ELR (cell line): ENCODE data around the gene FZR1.

Source experiments
- DNase-seq: peaks from one replicate; pipeline ENCODE4 v3.0.0-alpha.2; 2015; ENCODE audit warnings: low read depth

Gene FZR1

GRCh38 chr19:3474010-3474409, 32.1 kb upstream of the FZR1 start:
- no peak for DNase-seq

GRCh38 chr19:3474614-3475013, 31.5 kb upstream of the FZR1 start:
- DNase-seq: no peak

DNA sequence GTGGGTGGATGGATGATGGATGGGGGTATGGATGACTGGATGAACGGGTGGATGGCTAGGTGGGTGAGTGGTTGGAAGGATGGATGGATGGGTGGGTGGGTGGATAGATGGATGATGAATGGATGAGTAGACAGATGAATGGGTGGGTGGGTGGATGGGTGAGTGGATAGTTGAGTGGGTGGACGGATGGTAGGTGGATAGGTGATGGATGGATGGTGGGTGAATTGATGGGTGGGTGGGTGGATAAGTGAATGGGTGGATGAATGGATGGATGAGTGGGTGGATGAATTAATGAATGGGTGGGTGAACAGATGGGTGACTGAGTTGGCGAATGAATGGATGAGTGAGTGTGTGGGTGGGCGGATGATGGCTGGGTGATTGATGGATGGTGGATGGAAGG, 30.7 kb upstream of the FZR1 start:
- no peak for DNase-seq

GRCh38 chr19:3476830-3477229, 29.3 kb upstream of the FZR1 start:
- DNase-seq: no peak

GRCh38 chr19:3477506-3477905, 28.6 kb upstream of the FZR1 start:
- DNase-seq: no peak

DNA sequence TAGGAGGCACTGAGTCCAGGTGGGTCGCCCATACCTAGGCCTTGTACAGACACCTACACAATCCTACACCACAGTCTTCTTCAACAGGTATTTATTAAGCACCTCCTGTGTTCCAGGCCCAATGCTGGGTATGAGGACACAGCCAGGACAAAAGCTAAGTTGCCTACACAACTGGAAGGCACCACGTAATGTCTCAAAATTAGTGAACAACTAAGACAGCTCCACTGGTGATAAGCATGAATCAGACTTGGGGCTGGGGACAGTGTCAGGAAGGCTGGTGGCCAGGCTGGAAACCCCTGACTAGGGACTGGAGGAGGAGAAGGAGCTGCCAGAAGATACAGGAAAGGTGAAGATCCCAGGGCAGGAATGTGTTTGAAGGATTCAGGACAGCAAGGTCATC, 28.2 kb upstream of the FZR1 start:
- DNase-seq: no peak

- no peak for DNase-seq
Measured at GRCh38 chr19:3478409-3479176, 27.5 kb upstream of the FZR1 start.

- peak; percentile 63 for DNase-seq
Measured at GRCh38 chr19:3479177-3479833, 26.8 kb upstream of the FZR1 start.

- DNase-seq: peak; percentile 50
Measured at GRCh38 chr19:3479834-3480215, 26.3 kb upstream of the FZR1 start.

- no peak for DNase-seq
Measured at GRCh38 chr19:3480383-3481091, 25.6 kb upstream of the FZR1 start, which contains the start of gene SMIM24. Gene SMIM24 (minus strand): TSS chr19:3480525. CDS start chr19:3480463, 62 bp downstream.

DNA sequence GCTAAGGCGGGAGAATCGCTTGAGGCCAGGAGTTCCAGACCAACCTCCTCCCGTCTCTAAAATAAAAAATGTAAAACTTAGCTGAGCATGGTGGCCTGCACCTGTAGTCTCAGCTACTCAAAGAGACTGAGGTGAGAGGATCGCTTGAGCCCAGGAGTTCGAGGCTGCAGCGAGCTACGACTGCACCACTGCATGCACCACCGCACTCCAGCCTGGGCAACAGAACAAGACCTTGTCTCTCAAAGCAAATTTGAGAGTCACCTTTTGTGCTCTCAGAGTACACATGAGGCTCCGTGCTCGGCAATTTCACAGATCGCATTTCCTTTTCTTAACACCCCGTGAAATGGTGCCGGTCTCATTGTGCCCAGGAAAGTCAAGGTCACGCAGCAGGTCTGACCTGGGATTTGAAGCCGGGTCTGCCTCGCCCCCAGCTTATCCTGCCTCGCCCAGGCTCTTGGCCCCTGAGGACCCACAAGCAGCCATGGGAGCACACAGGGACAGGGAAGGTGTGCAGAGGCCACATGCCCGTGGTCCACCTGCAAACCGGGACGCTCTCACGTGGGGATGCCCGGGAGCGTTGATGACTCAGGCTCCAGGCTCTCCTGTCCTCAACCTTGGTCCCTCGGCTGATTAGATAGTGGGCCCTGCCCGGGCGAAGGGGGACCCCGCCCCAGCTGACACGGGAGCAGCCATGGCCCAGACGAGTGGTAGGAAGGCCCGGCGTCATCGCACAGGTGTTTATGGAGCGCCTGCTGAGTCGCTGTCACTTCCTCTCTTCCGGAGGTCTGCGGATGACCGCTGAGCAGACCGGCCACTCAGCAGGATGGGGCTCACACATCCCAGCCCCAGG, 24.6 kb upstream of the FZR1 start:
- no peak for DNase-seq

GRCh38 chr19:3482507-3483225, 23.4 kb upstream of the FZR1 start:
- DNase-seq: no peak

DNA sequence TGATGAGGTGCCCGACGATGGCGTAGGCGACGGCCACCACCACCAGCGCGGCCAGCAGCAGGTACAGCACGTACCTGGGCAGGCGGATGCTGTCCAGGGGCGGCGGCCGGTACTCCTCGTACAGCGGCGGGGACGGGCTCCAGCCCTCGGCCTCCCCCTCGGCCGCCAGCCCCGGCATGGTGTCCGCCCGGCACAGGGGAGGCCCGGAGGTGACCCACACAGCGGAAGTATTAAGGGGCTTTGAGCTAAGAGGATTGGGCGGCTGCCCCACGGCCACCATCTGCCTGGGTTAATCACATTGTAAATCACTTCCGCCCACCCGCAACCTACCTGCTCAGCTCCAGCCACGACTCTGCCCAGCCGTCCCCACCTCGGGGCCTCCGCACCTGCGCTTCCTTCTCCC, 22.9 kb upstream of the FZR1 start, which contains the start of gene SMIM44:
Gene SMIM44 (minus strand): TSS at position 216 of the 403 bp plus-strand sequence. CDS start 38 bp downstream, at position 178.
- DNase-seq: no peak

DNA sequence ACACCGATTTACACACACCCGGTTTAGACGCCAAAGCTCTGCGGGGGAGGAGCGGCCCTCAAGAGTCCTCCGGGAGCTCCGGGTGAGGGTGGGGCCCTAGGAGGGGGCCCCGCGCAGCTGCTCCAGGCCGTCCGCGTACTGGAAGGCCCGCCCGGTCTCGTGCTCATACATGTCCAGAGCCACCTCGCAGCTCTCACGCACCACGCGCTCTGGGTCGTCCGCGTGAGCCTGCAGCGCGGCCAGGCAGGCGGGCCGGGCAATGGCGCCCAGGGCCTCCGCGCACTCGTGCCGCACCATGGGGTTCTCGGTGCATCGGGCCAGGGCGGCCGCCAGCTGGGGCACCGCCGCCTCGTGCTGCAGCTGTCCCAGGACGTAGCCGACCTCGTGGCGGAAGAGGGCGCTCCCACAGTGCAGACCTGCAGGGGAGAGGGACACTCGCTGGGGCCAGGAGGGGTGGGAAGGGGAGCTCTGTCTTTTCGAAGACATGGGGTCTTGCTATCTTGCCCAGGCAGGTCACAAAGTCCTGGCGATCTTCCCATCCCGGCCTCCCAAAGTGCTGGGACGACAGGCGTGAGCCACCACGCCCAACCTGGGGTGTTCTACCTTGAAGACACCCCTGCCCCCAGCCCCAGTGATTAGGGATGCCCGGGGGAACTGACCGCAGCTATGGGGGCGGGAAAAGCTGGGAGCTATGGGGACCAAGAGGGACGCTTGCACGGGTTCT, 14.6 kb upstream of the FZR1 start:
- DNase-seq: no peak

DNA sequence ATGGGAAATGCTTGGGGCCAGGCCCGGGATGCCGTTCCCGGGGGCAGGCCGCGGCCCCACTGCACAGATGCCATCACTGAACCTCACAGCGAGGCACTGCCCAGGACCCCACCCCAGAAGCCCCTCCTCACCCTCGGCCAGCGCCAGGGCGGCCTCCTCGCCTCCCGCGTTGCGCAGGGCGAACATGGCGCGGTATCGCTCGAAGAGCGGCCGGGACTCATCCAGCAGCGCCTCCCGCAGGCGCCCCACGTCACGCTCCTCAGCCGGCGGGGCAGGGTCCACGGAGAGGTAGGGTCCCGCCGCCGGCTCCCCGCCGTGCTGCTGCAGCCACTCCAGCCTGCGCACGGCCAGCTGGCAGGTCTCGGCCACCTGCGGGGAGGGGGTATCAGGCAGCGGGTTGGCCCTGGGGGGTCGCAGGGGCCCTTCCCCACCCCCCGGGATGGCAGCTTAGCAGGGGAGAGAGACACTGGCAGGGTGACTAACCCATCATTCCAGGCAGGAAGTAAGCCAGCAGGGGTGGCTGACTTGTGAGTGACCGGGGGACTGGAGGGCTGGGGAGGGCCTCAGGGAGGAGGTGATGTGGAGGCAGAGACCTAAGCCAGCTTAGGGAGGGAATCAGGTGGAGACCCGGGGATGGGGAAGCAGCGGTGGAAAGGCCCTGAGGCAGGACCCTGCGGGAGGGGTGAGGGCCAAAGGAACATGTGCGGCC, 13.8 kb upstream of the FZR1 start:
- DNase-seq: no peak

DNA sequence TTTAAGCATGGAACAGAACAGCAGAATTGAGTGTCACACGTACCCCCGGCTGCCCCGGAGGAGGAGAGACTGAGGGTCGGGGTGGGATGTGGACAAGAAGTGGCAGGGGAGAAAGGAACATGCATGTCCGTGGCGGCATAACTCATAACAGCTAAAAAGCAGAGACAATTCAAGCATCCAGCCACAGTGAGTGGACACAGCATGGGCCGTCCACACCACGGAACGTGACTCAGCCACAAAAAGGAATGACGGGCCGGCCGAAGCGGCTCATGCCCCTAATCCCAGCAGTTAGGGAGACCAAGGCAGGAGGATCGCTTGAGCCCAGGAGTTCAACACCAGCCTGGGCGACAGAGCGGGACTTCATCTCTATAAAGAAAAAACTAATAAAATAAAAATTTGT, 13.2 kb upstream of the FZR1 start:
- no peak for DNase-seq

DNA sequence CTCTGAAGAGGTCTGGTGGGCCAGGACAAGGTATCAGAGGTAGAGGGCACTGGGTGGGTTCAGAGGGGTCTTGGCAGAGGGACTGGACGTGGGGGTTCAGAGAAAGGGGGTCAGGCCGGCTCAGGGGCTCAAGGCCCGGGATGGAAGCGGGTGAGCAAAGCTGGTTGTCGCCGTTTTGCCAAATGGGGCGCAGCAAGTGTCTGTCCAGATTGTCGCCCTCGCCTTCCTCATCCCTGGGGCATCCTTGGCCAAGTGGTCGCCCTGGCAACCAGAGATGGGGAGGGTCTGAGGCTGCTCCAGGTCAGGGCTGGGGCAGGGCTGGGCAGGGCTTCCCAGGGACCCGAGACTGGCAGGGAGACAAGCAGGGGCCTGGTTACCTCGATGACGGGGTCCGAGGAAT, 12.5 kb upstream of the FZR1 start:
- no peak for DNase-seq

DNA sequence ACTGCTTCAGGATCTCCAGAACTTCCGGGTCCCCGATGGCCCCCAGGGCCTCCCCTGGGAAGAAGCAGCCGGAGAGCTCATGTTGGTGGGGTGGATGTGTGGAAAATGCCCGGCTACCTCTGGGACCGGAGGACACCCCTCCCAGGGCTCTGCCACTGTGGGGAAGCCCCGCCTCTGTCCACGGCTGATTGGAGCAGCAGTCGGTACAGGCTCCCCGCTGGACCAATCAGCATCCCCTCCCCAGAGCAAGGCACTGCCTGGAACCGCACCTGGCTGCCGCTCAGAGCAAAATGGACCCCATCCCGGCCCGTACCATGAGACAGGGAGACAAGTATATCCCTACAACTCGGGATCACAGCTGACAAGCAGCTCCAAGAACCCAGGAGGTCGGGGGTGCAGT, 12.1 kb upstream of the FZR1 start:
- no peak for DNase-seq

DNA sequence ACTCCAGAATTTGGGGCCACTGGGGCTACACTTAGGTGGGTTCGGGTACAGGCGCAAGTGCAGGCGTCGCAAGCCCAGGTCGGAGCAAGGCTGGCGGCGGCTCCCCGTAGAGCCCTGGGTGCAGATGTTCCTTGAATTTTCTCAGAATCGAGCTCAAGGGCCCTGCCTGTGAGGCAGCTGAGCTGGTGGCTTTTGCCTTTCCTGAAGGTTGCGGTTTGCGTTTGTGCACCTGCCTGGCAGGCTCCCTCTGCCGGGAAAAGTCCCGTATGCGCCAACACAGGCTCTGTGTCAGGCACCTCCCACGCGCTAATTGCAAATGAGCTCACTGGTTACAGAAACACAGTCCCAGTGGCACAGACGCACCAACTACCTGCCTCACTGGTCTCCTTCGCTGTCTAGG, 11.6 kb upstream of the FZR1 start:
- no peak for DNase-seq
